SK-N-SH (cell line): Measurements from ENCODE around the gene VSIG8.

ENCODE experiments used
- RAD21 ChIP-seq: IDR thresholded peaks from 2 replicates; pipeline ENCODE4 v1.6.1; 2012; ENCODE audit warnings: mild to moderate bottlenecking, low read length
- YY1 ChIP-seq: IDR thresholded peaks from 2 replicates; pipeline ENCODE4 v1.4.0; 2012; ENCODE audit warnings: low read depth, mild to moderate bottlenecking
- TF ChIP-seq, protein P1 (sequence below): fragments of 200-600 bp; sonication (generic); IDR thresholded peaks from 2 replicates; pipeline ENCODE4 v1.6.1; 2017; ENCODE audit warnings: antibody characterized with exemption, mild to moderate bottlenecking, moderate library complexity
- TF ChIP-seq, protein P2 (sequence below): IDR thresholded peaks from 2 replicates; pipeline ENCODE4; 2012

DNA sequence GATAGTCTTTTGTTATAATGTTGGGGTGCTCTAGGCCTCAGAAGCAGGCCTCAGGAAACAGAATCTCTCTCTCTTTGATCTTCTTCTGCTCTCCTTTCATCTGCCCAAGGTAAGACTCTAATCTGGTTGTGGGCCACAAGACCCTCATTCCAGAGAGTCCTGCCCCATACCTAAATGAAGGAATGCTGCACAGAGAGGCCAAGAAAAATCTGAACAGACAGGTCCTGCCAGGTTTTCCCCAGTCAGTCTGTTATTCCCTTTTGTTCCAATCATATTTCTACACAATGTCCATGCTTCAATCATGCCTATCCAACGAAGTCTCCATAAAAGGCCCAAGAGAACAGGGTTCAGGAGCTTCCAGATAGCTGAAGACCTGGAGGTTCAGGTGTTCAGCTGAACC lies 44.5 kb upstream of the VSIG8 start:
- TF ChIP-seq RAD21 = no peak
- TF ChIP-seq, protein P1, sequence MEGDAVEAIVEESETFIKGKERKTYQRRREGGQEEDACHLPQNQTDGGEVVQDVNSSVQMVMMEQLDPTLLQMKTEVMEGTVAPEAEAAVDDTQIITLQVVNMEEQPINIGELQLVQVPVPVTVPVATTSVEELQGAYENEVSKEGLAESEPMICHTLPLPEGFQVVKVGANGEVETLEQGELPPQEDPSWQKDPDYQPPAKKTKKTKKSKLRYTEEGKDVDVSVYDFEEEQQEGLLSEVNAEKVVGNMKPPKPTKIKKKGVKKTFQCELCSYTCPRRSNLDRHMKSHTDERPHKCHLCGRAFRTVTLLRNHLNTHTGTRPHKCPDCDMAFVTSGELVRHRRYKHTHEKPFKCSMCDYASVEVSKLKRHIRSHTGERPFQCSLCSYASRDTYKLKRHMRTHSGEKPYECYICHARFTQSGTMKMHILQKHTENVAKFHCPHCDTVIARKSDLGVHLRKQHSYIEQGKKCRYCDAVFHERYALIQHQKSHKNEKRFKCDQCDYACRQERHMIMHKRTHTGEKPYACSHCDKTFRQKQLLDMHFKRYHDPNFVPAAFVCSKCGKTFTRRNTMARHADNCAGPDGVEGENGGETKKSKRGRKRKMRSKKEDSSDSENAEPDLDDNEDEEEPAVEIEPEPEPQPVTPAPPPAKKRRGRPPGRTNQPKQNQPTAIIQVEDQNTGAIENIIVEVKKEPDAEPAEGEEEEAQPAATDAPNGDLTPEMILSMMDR = no peak
- no peak for TF ChIP-seq YY1
- TF ChIP-seq, protein P2, sequence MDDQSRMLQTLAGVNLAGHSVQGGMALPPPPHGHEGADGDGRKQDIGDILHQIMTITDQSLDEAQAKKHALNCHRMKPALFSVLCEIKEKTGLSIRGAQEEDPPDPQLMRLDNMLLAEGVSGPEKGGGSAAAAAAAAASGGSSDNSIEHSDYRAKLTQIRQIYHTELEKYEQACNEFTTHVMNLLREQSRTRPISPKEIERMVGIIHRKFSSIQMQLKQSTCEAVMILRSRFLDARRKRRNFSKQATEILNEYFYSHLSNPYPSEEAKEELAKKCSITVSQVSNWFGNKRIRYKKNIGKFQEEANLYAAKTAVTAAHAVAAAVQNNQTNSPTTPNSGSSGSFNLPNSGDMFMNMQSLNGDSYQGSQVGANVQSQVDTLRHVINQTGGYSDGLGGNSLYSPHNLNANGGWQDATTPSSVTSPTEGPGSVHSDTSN = no peak
